Measurements from ENCODE around the gene AGRP.
A peak's percentile ranks its signal among the peaks of the same experiment; 100 is the strongest.

AGRP gene

DNA sequence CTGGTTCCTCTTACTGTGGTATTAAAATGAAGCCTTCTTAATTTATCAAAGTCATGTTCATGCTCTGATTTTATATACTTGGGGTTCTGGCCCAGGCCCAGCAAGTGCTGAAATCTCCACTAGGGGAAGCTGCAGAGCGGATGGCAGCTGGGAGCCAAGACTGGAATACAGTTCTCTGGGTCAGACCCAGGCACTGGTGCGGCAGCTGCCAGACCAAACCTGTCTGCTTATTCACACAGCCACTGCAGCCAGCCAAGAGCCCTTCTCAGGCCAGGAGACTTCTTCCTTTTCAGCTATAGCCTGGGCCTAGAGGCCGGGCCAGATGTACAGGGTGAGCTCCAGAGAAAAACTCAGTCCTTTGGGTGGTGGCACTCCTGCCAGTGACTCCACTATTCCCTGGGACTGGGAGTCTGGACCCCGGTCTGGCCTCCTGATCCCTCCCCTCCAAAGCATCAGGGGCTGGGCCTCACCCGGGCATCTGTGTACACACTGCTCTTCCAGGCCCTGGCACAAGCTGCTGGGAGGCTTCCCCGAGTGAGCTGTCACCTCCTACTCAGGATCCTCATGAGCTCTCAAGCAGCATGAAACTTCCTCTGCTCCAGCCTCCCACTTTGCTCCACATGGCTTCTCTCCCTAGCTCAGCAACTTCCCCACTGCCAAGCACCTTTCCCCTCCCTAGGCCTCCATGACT, 26.8 kb downstream of the AGRP start:
- peak; percentile 53 to 78 for DNase-seq
- Histone ChIP-seq H3K4me3 (no peak overlapping the region), H3K27ac (no peak overlapping the region), H3K9me3 (no peaks in the 10 kb centered on the region), H3K27me3 (no peaks in the 10 kb centered on the region), H3K4me1 (peaks cover 0 to 70% (median 46%) of the 10 kb centered on the region in 4 donors), H3K36me3 (peaks cover 7 to 22% (median 17%) of the 10 kb centered on the region in 3 donors)
- intact Hi-C loops (cut with DNase I; ENCODE audit: low total_unique reads) = no loop called here
- TF ChIP-seq, protein P1, sequence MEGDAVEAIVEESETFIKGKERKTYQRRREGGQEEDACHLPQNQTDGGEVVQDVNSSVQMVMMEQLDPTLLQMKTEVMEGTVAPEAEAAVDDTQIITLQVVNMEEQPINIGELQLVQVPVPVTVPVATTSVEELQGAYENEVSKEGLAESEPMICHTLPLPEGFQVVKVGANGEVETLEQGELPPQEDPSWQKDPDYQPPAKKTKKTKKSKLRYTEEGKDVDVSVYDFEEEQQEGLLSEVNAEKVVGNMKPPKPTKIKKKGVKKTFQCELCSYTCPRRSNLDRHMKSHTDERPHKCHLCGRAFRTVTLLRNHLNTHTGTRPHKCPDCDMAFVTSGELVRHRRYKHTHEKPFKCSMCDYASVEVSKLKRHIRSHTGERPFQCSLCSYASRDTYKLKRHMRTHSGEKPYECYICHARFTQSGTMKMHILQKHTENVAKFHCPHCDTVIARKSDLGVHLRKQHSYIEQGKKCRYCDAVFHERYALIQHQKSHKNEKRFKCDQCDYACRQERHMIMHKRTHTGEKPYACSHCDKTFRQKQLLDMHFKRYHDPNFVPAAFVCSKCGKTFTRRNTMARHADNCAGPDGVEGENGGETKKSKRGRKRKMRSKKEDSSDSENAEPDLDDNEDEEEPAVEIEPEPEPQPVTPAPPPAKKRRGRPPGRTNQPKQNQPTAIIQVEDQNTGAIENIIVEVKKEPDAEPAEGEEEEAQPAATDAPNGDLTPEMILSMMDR (IDR thresholded peaks at IDR 0.05) = peak; percentile 37 to 43

DNA sequence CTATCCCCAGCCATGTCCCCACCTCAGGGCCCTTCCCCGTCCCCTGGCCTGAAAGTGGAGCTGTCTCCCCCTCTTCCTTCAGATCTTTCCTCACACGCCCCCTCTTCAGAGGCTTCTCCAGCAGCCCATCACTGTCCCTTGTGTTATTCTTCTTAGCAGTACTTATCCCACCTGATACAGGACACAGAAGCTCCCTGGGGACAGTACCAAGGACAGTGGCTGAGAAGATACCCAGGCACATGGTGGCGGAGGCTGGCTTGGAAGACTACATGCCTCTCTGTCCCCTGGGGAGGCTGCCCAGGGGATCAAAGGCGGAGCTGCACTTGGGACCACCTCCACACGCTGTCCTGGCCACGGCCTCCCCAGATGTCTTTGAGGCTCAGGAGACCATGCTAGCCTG, 28.5 kb downstream of the AGRP start:
- Histone ChIP-seq H3K27me3 (no peaks in the 10 kb centered on the region), H3K4me1 (peaks cover 0 to 70% (median 36%) of the 10 kb centered on the region in 4 donors), H3K36me3 (peaks cover 7 to 39% (median 29%) of the 10 kb centered on the region in 3 donors), H3K9me3 (no peaks in the 10 kb centered on the region), H3K27ac (no peak overlapping the region), H3K4me3 (no peak overlapping the region)
- intact Hi-C loops (cut with DNase I; ENCODE audit: low total_unique reads) = no loop called here
- TF ChIP-seq, protein P1 (IDR thresholded peaks at IDR 0.05) = no peak
- no peak for DNase-seq

DNA sequence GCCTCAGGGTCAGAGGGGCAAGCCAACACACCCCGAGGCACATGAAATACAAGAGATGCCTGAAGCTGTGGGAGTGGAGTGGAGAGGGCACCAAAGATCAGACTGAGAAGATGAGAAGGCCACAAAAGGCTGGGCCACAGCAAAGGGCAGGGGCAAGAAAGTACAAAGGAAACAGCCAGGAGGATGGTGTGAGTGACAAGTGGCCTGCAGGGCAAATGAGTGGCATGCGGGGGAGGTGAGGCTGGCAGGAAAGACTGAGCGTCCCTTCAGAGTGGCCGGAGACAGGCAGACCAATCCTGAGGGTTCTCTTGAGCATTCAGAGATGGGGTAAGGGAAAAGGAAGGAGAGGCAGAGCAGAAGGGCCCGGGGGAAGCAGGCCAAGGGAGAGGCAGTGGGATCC, 29.2 kb downstream of the AGRP start:
- intact Hi-C loops (cut with DNase I; ENCODE audit: low total_unique reads) = no loop called here
- peaks cover 7 to 45% (median 29%) of the 10 kb centered on the region in 3 donors for H3K36me3 ChIP-seq
- peaks cover 0 to 68% (median 30%) of the 10 kb centered on the region in 4 donors for H3K4me1 ChIP-seq
- no peaks in the 10 kb centered on the region for H3K9me3 ChIP-seq
- H3K4me3 ChIP-seq = no peak overlapping the region
- H3K27ac ChIP-seq = no peak overlapping the region
- TF ChIP-seq, protein P1 (IDR thresholded peaks at IDR 0.05) = no peak
- H3K27me3 ChIP-seq = no peaks in the 10 kb centered on the region
- no peak for DNase-seq

DNA sequence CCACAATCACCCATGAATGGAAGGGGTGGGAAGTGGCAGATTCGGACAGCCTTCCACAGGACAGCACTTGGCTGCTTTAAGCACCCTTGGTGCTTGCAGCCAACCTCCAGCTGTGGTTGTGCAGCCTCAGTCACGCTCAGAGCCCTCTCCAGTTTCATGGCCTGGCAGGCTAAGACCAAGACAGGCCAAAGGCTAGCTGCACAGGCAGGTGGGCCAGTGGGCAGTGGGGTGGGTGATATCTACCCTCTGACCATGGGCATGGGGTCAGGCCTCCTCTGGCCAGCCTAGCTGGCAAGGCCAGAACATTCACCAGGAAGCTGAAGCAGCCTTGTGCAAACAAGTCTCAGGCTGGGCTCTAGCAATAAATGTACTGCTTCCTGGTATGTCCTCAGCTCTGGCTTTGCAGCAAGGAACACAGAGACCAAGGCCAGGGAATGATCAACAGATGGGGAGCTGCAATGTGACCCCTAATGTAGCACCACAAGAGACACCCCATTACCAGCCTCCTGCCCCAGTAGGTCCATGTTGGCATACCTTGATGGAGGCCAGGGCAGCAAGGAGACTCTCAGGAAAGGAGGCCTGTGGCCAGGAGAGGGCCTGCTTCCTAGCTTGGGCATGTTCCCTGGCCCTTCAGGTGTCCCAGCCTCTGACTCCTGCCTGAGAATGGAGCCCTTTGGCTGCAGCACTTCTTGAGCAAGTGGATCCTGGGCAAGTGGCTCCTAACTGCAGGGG, 31.5 kb downstream of the AGRP start:
- H3K4me1 ChIP-seq = peaks cover 0 to 54% (median 9%) of the 10 kb centered on the region in 4 donors
- no peak for DNase-seq

DNA sequence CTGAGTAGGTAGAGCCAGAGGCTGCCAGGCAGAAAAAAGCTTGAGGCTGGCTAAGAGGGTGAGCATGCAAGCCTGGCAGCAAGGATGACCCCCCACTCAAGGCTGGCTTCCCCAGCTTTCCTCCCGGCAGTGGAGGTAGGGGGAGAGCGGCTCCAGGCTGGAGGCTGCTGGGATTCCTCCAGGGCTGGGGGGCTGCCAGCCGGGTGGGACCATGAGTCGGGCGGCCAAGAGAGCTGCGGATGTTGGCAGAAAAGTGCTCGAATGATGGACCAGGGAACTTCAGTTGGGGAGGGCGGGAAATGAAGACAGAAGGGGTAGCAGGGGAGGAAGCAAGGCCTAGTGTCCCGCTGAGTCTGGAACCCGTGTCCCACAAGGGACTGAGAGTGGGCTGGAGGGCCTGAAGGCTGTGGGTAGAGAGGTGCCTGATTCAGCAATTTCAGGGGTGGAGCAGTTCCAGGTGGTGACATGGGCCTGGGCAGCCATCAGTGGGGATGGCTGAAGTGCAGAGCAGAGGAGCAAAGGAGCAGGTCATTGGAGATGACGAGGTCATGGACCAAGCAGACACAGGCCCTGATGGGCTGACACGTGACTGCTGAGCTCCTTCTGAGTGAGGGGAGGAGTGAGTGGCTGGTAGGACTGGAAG, 32.2 kb downstream of the AGRP start:
- Histone ChIP-seq H3K4me1 (peaks cover 0 to 54% (median 13%) of the 10 kb centered on the region in 4 donors), H3K27ac (no peak overlapping the region), H3K36me3 (peaks cover 7 to 73% (median 37%) of the 10 kb centered on the region in 3 donors), H3K27me3 (no peaks in the 10 kb centered on the region), H3K9me3 (no peaks in the 10 kb centered on the region), H3K4me3 (no peak overlapping the region)
- intact Hi-C loops (cut with DNase I; ENCODE audit: low total_unique reads) = no loop called here
- TF ChIP-seq, protein P1 (IDR thresholded peaks at IDR 0.05) = no peak
- no peak for DNase-seq

More for the DNA sequence above, 31.5 kb downstream of the AGRP start:
- Histone ChIP-seq H3K36me3 (peaks cover 7 to 66% (median 37%) of the 10 kb centered on the region in 3 donors), H3K27me3 (no peaks in the 10 kb centered on the region), H3K4me3 (no peak overlapping the region), H3K27ac (no peak overlapping the region), H3K9me3 (no peaks in the 10 kb centered on the region)
- TF ChIP-seq, protein P1 (IDR thresholded peaks at IDR 0.05) = no peak
- intact Hi-C loops (cut with DNase I; ENCODE audit: low total_unique reads) = no loop called here

Data from tibial artery (tissue), 4 donors.